GM19463 (cell line): ENCODE data around the gene ANKRD13D.
"Not testable (repeated sequence)": the region's sequence is repeated elsewhere in the genome, so short reads cannot be mapped to it uniquely, and the experiment has no call there.

ENCODE experiments used
- ATAC-seq: cut with Tn5 transposase; IDR thresholded peaks from one replicate; pipeline ENCODE4 v1.9.1; 2021; ENCODE audit warnings: mild to moderate bottlenecking, moderate library complexity; ENCODE audit not compliant: unreplicated experiment

The ANKRD13D gene

GRCh38 chr11:67317205-67317887 is 28.2 kb downstream of the ANKRD13D start:
- peak; percentile 73 for ATAC-seq

DNA sequence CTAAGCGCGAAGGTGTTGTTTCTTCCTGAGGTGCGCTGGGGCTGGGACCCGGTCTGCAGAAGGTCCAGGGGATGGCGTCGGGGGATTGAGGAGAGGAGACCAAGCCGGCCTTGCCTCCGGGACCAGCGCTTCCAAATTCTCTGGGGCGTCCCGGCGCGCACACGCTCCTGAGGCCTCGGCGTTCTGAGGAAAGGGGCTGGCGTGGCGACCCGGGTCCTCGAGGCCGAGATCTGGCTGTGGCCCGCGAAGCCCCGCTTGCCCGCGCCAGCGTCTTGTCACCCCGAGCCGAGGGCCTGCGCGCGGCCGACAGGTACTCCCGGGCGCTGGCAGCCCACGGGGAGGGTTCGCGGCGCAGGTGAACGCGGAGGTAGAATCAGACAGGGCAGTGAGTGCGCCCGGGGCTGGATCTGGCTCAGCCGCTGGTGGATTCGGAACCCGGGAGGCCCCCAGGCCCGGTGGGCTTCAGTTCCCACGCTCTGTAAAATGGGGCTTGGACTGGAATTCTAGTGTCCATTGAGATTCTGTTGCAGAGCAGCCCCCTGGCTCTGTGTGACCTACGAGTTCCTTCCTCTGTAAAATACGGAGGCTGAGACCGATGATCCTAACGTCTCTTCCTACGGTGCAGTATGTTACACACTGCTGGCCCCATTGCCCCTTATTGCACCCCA is 28.9 kb downstream of the ANKRD13D start:
- no peak for ATAC-seq

DNA sequence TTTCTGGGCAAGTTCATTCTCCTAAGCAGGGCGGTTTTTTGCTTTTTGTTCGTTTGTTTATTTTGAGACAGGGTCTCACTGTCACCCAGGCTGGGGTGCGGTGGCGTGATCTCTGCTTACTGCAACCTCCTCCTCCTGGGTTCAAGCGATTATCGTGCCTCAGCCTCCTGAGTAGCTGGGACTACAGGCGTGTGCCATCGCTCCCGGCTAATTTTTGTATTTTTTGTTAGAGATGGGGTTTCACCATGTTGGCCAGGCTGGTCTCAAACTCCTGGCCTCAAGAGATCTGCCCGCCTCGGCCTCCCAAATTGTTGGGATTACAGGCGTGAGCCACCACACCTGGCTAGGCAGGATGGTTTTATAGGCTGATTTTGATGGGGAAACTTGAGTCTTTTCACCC is 29.8 kb downstream of the ANKRD13D start:
- ATAC-seq: not testable (repeated sequence)

GRCh38 chr11:67320011-67320410 is 30.9 kb downstream of the ANKRD13D start:
- ATAC-seq: no peak

GRCh38 chr11:67320691-67321090 is 31.6 kb downstream of the ANKRD13D start:
- ATAC-seq: no peak

- ATAC-seq: no peak
These were observed 32.3 kb downstream of the ANKRD13D start for GRCh38 chr11:67321313-67321871.

GRCh38 chr11:67322049-67322448 is 32.9 kb downstream of the ANKRD13D start:
- no peak for ATAC-seq

DNA sequence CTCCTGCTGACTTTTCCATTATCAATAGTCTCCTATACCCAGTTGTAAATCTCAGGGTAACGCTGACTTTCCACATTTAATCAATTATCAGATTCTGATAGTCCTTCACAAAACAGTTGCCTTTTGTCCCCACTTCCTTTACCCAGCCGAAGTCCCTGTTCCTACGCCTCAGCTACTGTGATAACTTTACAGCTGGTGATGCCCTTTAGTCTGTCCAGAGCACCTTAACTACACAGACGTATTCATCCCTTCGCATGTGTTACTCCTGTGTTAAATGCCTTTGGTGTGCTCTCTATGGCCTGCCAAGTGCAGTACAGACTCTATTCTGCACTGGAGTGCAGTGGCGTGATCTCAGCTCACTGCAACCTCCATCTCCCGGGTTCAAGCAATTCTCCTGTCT is 34.4 kb downstream of the ANKRD13D start:
- ATAC-seq: no peak

GRCh38 chr11:67332081-67332691 is 43.1 kb downstream of the ANKRD13D start:
- ATAC-seq: no peak

DNA sequence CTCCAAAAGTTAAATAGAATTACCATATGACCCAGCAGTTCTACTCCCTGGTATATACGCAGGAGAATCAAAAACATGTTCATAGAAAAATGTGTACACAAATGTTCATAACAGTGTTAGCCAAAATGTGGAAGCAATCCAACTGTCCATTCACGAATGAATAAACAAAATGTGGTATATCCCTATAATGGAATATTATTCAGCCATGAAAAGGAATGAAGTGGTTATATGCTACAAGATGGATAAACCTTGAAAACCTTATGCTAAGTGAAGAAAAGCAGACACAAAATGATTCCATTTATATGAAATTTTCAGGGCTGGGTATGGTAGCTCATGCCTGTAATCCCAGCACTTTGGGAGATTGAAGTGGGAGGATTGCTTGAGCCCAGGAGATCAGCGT is 48.2 kb downstream of the ANKRD13D start:
- no peak for ATAC-seq

- no peak for ATAC-seq
These were observed 55.2 kb downstream of the ANKRD13D start for GRCh38 chr11:67344264-67344663.

DNA sequence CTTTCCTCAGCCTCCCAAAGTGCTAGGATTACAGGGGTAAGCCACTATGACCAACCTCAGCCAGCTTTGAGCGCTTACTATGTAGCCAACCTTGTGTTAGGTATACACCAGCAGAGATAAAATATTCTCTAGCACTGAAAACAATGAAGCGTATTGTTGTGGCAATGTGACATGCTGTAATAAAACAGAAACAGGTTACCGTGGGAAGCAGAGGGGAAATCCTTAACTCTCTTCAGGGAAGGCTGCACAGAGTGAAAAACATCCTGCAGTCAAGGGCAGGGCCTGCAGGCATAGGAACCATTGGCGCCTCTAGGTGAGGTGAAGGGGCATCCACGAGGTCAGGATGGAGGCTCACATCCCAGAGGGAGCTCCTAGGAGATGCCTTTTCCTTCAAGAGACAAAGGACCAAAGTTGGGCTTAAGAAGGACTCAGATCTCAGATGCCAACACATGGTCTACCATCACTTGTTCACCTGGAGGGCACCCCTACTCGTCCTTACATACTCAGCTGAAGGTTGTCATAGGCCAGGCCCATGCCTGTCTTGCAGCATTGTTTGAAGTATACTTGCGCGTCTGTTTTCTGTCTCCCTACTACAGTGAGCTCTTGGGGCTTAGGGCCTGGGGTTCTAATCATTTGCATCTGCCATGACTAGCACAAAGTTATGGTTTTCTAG is 56.3 kb downstream of the ANKRD13D start:
- ATAC-seq: no peak

DNA sequence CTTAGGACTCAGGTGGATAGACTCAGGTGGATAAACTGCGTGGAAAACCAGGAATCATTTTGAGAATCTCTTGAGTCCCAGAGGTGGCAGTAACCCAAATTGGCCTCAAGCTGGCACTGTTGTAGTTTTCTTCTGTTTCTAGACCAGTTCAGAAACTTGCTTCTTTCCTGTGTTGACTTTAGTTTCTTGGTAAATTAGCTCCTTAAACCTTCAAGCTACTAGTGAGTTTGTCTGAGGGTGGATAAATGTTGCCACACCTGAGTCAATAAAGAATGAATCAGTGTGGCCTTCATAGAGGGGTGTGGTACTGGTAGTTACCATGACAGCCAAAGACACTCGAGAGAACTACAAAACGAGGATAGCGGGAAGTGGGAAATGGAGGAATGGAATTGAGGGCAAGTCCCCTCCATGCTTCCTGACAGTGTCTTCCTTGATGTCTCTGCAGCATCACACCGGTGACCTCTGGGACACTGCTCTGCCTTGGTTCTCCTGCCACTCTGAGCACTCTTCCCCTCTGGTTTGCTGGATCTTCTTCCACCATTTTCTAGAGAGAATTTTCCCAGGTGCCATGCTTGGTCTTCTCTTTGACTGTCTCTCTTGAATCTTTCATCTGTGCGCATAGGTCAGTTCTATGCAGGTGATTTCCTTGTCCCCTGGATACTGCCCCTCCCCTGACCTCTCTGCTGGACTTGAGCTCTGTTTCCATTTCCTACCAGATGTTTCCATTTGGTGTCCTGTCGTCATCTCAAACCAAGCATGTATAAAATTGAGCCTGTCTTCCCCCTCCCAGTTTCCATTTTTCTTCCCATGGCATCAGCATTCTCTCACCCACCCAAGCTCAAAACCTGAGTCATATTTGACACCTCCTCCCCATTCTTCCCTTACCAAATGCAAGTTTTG is 57.1 kb downstream of the ANKRD13D start:
- no peak for ATAC-seq

GRCh38 chr11:67347964-67348749 is 59.1 kb downstream of the ANKRD13D start:
- ATAC-seq: no peak

- no peak for ATAC-seq
These were observed 59.9 kb downstream of the ANKRD13D start for GRCh38 chr11:67349036-67349435.

DNA sequence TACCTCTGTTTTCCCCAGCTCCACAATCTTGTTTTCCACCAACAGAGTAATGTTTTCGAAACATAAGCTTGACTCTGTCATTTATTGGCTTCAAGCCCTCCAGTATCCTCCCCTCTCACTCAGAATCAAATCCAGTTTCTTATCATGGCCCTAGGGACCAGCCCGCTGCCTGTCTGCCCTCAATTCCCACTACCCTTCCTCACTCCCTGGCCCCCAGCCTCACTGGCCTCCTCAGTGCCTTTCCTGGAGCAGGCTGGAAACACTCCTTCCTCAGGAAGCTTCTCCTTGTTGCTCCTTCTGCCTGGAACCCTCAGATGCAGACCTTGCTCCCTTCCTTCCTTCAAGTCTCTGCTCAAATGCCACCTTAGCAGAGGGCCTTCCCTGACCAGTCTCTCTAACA is 60.4 kb downstream of the ANKRD13D start:
- ATAC-seq: no peak

GRCh38 chr11:67349928-67350465 is 60.9 kb downstream of the ANKRD13D start:
- ATAC-seq: no peak

GRCh38 chr11:67351275-67352005 is 62.3 kb downstream of the ANKRD13D start:
- no peak for ATAC-seq
